HG02943 (cell line): ENCODE measurements around the gene FAM204A.
A peak's percentile ranks its signal among the peaks of the same experiment; 100 is the strongest.

Experiments
- ATAC-seq: cut with Tn5 transposase; IDR thresholded peaks from one replicate; pipeline ENCODE4 v1.9.1; 2021; ENCODE audit warnings: mild to moderate bottlenecking, low read depth, moderate library complexity; ENCODE audit not compliant: unreplicated experiment

Gene FAM204A

DNA sequence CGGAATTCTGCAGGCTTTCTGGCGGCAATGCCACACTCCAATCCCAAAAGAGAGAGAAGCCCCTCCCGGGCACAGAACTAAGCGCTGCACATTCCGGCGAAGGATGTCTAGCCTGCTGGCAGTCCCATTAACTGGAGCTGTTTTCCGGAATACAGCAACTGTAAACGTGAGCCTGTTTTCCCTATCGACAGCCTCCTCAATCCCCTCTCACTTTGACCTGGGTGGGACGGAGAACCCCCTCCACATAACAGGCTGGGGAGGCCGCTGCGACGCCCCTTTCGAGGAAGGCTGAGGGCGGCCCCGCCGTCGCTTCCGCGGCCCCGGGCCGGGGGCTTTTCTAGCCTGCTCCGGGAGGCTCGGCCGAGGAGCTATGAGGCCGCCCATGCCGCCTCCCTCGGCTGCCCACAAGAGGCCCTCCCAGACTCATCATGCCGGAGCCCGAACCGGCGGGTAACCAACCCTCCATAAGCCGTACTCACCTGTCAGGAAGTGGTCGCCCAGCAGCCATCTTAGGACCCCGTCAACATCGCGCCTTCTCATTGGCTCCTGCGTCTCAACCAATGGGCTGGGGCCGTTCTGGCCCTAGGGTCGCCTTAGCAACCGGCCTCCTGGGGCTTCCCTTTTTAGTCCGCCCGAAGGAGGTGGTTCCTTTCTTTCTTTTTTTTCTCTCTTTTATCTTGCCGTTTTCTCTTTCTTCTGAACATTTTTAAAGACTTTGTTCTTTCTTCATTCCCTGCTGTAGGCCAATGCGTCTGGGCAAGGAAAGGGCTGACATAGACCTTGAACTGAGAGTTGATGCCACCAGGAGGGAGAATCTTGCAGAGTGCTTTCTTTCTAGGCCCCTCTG is at the start of gene FAM204A:
FAM204A (minus strand) TSS at position 534 of the 847 bp plus-strand sequence. CDS start 5,909 bp downstream, outside the sequence.
- ATAC-seq, result peak; percentile 100

DNA sequence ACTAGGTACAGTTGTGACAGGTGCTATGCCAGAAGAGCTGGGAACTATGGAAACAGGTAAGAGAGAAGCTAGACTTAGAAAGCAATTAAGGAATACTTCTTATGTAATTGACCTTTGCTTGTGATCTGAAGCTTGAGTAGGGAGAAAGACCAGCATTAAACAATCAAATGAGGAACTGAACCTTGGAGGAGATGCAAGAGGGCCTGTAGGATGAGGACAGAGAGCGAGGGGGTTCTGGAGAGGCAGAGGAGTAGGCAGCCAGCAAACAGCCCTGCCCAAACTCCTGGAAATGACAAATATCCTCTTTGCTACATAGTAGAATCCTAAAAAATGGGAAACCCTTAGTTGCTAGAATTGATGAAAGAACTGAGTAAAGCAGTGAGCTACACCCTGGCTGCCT is 41.6 kb upstream of the FAM204A start:
- ATAC-seq, result no peak

DNA sequence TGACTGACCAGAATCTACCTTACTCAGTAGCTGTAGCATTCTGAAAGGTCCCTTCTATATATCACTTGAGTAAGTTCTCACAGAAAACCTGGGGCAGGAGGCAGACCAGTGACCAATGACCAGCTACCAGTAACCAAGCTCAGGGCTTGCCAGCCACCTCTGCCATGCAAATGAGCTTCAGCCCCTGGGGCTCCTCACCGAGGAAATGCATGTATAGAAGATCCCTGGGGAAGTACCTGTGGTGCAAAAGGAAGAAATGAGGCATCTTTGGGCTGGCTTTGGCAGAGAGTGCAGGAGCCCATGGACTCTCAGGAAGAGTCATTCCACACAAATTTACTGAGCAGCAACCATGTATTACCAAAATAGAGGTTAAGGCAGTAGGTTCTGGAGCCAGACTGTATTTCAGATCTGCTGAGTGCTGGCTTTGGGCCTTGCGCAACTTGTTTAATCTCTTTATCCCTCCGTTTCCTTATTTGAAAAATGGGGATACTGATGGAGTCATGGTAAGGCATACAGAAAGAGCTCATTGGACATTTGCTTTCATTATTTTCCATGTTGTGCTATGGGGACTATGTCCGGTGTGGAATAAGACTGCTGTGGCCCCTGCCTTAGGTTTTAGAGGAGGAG is 41.1 kb upstream of the FAM204A start:
- no peak for ATAC-seq

DNA sequence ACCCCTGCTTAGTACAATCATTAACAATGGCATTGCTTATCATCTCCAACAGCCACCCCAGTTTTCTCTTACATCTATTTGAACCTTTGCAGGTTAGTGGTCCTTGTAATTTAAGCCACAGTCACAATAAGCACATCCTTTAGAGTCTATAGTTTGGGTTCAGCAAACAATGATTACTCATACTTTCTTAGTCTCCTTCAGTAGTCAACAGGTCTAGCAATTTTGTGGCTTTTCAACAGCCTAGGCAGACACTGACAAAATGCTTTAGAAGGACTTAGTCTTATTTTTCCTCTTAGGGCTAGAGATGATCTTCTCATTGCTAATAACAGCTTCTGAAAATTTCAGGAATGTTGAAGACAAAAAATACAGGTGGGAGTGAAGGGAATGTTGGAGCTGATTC is 32.3 kb upstream of the FAM204A start:
- no peak for ATAC-seq

DNA sequence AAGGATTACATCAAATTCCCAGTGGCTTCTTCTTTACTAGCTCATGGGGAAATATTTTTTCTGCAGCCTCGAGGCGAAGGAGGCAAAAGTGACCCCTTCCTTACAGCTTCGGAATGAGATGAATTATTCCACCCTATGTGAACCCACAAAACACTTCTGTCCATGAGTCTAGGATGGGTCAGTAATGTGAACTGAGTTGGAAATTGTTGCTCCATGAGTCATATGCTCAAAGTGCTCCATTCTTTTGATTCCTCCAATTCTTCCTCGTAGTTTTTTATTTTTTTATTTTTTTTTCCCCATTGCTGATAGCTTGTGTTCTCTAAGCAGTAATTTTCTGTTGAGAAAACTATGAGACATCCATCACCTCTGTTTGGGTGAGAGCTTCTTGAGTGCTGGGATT is 31.7 kb upstream of the FAM204A start:
- ATAC-seq, result no peak

DNA sequence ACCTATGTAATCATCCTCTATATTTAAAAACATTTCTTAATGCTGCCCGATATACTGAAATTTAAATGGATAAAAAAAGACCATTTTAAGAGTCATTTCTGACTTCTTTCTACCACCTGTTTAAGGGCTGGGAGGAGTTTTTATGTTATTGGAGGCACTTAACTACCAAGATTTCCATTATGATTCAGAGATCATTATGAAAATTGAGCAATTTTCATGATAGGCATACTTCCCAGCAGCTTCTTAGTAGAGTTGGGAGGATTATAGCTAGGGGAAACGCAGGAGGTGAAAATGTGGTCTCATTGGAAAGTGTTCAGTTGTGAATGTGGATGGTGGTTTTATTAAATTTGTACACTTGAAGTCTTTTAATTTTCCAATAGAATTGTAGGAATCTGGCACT is 28.4 kb upstream of the FAM204A start:
- no peak for ATAC-seq

DNA sequence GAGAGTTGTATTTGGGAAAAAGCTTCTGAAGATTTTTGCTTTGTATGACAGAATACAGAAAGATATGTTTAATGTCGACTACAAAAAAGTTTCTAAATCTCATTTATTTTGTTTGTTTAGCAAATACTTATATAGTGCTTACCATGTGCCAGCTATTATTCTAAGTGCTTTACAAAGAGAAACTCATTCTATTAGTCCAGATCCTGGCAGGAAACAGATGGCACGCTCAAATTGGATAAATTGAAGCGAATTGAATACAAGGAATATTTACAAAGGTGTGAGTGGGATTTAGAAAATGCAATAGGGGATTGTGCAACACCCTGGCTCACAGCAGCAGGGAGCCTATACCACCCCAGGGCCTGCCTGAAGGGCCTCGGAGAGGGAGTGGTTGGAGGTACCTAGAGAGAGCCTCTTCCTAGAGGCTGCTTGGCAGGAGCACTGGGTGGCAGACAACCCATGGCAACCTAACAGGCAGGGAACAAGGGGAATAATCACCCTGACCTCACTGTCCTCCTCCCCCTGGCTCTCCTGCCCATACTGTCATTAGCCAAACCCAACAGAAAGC is 27.6 kb upstream of the FAM204A start:
- ATAC-seq, result no peak

DNA sequence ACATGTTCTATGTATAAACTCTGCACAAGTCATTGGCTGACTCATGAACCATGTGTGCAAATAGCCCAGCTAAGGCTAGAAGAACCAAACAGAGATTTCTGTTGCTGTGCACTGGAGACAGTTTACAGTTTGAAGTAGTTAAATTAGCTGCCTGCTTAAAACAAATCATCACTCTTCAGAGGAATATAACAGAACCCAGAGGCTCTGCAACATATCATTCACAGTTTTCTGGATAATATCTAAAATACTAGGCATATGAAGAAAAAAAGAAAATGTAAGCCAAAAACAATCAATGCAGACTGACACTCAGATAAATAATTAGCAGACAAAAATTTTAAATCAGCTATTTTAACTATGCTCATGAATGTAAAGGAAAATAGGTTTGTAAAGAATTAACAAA is 23.6 kb upstream of the FAM204A start:
- no peak for ATAC-seq

DNA sequence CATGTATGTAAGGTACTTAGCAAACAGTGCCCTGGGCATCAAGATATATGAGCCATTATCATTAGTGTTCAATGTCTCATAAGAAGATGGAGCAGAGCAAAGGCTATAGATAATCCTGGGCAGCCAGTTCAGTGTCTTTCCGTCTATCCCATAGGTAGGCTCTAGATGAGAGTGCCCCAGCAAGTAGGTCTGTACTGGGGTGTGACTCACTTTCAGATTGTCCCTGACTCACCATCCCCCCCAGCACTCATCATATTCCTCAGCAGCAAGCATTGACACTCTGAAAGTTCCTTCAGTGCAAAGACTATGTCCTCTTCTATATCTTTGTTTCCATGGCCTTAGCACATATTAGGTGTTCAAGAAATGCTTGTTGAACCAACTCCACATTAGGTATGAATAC is 20.0 kb upstream of the FAM204A start:
- ATAC-seq, result no peak

DNA sequence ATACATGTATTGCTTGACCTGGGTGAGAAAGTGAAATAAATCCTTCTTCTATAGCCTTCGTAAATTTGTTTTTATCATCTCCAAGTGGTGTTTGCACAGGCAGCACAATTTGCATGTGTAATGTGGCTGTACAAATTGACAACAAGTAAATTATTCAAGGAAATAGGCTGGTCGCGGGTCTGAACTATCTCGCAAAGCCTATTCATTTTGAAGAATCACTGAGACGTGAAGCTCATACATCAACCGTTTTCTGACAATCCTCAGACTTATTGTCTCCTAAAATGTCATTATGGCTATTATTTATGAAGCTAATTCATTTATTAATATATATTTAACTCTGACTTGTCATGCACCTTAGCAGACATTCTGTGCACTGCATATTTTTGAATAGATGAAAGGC is 16.2 kb upstream of the FAM204A start:
- ATAC-seq, result no peak

DNA sequence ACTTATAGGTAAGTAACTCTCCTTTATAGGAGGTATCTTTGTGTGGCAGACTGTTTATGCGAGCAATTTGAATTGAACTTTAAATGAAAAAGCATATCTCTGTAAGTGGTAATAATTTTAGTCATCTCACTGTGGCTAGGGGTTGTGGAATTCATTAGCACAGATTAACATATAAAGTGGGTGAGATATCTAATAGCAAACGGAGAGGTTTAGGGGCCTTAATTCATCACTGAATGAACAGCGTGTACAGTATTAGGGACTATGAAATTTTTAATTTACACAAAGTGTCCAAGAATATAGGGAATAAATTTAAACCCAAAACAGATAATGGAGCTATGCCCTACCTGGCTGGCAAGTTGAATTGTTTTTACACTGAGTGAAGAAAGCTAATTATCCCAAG is 15.7 kb upstream of the FAM204A start:
- no peak for ATAC-seq

DNA sequence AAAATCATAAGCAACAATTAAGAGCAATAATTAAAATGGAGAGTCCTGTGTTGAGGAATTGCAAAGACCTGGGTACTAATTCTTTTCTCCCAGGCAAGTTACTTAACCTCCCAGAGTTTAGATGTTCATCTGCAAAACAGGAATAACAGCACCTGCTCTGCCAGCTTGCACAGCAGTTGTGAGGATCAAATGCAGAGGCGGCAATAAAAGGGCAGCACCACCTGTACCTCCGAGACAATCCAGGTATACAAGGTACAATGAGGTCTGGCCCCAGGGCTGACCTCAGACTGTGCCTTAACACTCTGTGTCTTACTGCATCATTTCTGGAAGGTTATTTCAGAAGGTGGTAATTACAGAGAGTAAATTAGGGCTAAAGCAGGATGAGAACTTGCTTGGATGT is 14.5 kb upstream of the FAM204A start:
- no peak for ATAC-seq

DNA sequence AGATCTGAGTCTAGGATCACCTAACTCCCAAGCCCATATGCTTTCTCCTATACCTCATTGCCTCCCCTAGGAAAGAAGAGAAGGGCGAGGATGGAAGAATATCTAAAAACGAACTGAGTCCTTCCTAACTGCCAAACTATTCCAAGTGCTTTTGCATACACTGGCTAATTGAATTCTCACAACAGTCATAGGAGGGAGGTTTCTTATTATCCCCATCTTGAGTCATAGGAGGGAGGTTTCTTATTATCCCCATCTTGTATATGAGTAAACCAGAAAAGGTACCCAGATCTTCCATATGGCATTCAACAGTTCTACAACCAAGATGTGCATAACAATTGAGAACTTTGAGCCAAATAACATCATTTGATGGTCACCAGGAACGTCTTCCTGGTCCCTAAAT is 13.1 kb upstream of the FAM204A start:
- ATAC-seq, result no peak

DNA sequence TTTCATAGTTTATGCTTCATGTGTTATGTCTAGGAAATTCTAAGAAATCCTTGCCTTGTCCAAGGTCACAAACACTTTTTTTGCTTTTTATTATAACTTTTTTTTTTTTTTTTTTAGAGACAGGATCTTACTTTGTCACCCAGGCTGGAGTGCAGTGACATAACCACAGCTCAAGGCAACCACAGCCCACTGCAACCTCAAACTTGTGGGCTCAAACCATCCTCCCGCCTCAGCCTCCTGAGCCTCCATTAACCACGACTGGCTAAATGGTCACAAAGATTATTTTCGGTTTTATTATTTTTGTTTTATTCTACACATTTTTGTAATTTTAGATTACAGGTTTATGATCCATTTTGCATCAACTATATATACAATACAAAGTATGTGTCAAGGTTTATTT is 7.1 kb upstream of the FAM204A start:
- no peak for ATAC-seq

DNA sequence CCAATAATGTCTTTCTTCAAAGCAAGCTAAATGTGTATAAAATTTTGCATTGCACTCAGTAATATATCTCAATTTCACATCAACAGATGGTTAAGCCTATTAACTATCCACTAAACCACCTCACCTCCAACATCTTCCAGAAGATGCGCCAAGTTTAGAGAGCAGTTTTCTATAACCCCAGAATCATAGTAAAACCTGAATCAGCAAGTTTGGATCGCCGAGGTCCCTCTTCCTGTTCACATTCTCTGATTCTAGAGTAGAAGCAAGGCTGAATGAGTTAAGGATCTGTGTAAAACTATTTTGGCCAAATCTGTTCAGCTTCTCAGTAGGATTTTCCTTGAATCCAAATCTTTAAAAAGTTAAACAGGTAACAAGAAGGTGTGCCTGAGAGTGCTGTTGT is 1.4 kb upstream of the FAM204A start:
- ATAC-seq, result no peak

DNA sequence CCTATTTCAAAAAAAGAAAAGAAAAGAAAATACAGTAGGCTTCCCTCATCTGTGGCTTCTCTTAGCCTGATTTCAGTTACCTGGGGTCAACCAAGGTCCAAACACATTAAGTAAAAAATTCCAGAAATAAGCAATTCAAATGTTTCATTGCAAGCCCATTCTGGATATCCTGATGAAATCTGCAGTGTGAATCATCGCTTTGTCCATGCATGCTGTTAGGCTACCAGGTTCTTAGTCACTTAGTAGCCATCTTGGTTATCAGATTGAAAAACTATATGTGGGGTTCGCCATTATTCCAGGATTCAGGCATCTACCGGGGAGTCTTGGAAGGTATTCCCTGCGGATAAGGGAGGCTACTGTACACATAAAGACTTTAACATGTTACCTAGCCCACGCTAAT is 991 bp upstream of the FAM204A start:
- no peak for ATAC-seq

DNA sequence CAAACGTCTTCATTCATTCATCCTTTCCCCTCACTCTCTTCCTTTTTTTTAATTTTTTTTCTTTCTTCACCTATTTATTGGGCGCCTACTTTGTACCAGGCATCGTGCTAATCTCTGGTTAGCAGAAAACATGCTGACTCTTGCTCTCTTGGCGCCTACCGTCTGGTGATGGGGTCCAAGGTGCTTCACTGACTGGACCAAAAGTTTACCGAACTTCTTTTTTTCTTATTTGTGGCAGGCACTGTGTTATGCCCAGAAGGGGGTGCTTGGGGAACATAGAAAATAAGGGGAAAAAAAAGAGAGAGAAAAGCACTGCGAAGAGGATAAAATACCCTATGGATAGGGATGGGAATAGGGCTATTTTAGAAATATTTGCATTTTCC is 505 bp upstream of the FAM204A start:
- peak; percentile 7 for ATAC-seq

DNA sequence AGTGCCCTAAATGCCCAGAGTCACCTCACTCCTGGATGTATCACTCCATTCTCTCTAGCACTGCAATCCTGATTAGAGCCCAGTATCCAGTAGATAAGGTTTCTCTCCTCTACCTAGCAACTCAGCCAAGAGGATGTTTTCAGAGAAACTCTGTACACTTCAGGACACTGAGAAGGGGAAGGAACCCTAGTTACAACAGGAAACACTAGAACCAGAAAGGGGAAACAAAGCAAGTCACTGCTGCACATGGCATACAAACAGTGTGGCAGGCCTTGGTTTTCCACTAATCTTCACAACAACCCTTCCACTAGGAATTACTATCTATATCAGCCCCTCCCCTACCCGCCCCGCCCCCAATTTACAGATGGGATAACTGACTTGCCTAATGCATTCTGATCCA is 1.6 kb downstream of the FAM204A start:
- no peak for ATAC-seq

DNA sequence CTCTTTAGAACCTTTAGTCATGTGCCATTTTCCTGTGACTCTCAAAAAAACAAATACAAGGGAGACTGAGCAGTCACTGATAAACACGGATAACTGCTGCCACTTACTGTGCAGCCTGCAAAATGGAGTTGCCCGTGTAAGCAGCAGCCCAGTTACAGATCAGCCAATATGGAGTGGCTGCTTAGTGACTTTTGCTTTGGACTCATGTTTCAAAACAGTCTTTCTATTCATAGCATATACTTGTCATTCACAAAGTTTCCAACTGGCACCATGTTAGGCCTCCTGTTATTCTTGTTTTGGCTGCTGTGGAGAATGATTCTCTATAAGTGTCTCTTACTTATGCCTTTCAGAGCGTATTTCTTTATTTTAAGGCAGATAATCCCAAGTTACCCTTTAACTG is 3.0 kb downstream of the FAM204A start:
- ATAC-seq, result no peak

DNA sequence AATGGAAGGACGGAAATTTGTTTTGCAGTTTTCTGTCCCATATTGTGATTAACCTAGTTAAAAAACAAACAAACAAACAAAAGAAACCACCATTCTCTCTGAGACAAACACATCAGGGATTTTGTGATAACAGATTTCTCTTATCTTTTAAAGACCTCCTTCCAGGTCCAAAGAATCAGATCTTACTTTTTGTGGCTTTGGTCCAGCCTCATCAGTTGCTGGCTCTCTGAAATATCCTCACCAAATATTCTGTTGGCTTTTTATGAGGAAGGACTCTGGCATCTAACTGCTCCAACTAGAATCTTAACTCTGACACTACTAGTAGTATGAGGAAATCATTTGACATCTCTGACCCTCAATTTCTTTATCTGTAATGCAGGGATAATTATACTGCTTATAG is 4.8 kb downstream of the FAM204A start:
- no peak for ATAC-seq

DNA sequence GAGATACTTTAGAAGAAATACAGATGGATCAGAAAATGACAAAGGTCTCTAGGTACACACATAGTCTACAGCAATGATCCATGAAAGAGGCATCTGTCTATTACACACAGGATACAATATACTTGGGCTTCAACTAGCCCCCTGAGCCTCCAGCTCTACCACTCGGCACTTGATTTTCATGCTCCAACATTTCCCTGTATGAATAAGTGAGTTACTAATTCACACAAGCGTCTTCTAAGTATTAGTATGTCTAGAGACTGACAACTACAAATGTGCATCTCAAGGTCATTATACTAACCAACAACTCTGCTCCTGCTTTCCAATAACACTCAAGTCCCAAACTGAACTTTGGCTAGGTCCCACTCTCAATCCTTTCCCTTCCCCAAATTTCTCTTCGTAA is 8.3 kb downstream of the FAM204A start:
- no peak for ATAC-seq
